ENCODE measurements around the gene ADIPOR2.

The ADIPOR2 gene

DNA sequence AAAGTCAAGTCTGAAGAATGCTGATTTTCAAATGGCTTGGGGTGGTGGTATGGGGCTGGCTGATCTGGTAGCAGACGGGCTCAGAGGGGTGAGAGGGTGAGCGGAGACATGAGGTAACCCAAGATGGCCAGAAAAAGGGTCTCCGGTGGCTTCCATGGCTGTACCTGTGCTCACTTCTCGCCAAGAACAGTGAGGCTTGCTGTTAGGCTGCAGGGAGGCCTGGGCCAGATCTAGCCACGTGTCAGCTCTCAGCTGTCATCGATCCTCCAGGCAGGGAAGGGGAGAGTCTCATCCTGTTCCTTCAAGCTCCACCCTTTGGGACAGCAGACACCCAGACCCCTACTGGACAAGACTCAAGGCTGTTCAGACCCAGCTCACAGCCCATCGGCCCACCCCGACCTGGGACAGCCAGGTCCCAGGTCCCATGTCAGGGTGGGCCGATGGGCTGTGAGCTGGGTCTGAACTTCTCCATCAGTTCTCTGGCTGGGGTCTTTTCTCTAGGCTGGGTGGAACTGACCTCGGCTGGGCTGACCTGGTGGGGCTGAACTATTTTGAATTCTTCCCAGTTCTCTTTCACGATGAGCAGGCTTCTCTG, 138.5 kb downstream of the ADIPOR2 start:
- H3K27ac ChIP-seq, result no peak overlapping the region
- no peak for DNase-seq
- no peaks in the 10 kb centered on the region for H3K36me3 ChIP-seq
- H3K27me3 ChIP-seq, result peaks cover 0 to 71% of the 10 kb centered on the region in 2 donors
- intact Hi-C loops (cut with DNase I; ENCODE audit: low total_unique reads), result no loop called here
- no peak overlapping the region for H3K4me3 ChIP-seq
- TF ChIP-seq, protein P1, sequence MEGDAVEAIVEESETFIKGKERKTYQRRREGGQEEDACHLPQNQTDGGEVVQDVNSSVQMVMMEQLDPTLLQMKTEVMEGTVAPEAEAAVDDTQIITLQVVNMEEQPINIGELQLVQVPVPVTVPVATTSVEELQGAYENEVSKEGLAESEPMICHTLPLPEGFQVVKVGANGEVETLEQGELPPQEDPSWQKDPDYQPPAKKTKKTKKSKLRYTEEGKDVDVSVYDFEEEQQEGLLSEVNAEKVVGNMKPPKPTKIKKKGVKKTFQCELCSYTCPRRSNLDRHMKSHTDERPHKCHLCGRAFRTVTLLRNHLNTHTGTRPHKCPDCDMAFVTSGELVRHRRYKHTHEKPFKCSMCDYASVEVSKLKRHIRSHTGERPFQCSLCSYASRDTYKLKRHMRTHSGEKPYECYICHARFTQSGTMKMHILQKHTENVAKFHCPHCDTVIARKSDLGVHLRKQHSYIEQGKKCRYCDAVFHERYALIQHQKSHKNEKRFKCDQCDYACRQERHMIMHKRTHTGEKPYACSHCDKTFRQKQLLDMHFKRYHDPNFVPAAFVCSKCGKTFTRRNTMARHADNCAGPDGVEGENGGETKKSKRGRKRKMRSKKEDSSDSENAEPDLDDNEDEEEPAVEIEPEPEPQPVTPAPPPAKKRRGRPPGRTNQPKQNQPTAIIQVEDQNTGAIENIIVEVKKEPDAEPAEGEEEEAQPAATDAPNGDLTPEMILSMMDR (IDR thresholded peaks at IDR 0.05), result no peak
- H3K9me3 ChIP-seq, result no peaks in the 10 kb centered on the region
- no peaks in the 10 kb centered on the region for H3K4me1 ChIP-seq

DNA sequence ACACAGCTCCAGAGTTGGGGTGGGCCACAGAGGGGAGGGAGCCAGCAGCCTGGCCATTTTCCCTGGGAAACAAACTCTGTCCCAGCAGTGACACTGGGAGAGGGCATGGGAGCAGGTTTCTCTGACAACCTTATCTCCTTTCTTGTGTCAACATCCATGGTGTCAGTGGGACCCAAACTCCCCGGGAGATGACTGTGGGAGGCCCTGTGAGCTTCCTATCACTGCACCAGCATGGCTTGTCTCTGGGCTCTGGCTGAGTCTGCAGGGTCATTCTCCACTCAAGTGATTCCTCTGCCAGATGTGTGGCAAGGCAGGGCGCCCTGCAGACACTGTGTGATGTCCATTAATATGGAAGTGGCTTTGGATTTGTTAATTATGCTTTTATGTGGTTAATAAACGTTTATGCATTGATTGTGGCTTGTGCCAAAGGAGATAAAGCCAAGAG, 139.6 kb downstream of the ADIPOR2 start:
- H3K27me3 ChIP-seq, result peaks cover 0 to 73% of the 10 kb centered on the region in 2 donors
- TF ChIP-seq, protein P1 (IDR thresholded peaks at IDR 0.05), result no peak
- H3K4me1 ChIP-seq, result no peaks in the 10 kb centered on the region
- DNase-seq, result no peak
- H3K27ac ChIP-seq, result no peak overlapping the region
- H3K9me3 ChIP-seq, result no peaks in the 10 kb centered on the region
- no peak overlapping the region for H3K4me3 ChIP-seq
- intact Hi-C loops (cut with DNase I; ENCODE audit: low total_unique reads), result no loop called here
- no peaks in the 10 kb centered on the region for H3K36me3 ChIP-seq

DNA sequence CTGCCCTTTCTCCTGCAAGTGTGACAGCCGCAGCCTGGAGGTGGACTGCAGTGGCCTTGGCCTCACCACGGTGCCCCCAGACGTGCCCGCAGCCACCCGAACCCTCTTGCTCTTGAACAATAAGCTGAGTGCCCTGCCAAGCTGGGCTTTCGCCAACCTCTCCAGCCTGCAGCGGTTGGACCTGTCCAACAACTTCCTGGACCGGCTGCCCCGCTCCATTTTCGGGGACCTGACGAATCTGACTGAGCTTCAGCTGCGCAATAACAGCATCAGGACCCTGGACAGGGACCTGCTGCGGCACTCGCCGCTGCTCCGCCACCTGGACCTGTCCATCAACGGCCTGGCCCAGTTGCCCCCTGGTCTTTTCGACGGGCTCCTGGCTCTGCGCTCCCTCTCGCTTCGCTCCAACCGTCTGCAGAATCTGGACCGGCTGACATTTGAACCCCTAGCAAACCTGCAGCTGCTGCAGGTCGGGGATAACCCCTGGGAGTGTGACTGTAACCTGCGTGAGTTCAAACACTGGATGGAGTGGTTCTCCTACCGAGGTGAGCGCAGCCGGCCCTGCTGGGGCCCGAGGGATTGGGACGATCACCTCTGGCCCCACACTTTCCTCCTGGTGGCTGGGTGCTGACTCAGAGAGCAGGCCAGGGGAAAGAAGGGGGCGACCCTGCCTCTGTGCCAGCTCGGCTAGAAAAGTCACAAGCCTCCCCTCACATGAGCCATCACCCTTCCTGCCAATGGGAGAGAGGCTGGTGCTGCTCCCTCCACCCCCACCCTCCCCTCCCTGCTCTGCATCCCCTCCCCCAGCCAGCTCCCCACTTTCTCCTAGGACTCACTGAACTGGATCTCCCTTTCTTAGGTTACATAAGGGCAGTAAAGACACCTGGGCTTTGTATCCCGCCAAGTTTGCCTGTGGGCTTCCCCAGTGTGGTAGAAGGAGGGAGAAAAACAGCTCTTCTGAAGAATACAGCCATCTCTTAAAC, 140.4 kb downstream of the ADIPOR2 start:
- intact Hi-C loops (cut with DNase I; ENCODE audit: low total_unique reads), result no loop called here
- Histone ChIP-seq H3K4me3 (no peak overlapping the region), H3K27ac (no peak overlapping the region), H3K36me3 (no peaks in the 10 kb centered on the region), H3K27me3 (peaks cover 0 to 78% of the 10 kb centered on the region in 2 donors), H3K9me3 (no peaks in the 10 kb centered on the region), H3K4me1 (no peaks in the 10 kb centered on the region)
- no peak for DNase-seq
- TF ChIP-seq, protein P1 (IDR thresholded peaks at IDR 0.05), result no peak

DNA sequence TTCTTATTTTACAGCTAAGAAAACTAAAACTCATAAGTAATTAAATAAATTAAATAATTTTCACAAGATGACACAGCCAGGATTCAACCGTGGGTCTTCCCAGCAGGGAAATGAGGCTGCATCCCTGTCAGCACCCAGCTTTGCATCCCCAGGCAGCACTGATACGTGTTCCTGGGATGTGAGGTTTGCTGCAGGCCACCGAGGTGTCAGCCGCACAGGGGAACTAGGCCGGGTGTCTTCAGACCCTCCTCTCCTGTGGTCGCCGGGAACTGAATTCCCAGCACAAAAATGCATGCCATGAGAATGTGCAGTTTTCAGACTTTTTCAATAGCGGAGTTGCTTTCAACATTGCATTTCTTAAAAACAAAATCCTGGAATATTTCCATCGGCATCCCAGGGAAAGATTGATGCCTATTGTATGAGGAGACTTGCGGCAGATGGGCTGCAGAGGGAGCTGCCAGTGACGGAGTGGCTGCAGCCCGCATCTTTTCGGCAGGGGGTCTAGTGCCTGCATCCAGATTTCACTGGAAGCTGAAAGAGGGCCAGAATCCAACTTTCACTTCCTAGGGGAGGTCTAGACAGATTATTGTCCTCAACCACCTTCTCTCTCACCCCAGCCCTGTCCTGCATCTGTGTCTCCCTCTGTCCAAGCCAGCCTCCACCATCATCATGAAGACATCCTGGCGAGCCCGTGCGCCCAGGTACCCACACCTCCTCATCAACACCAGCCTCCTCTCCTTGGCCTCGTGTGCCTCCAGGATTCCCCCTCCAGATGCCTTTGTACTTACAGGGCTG, 142.1 kb downstream of the ADIPOR2 start:
- intact Hi-C loops (cut with DNase I; ENCODE audit: low total_unique reads), result no loop called here
- Histone ChIP-seq H3K36me3 (no peaks in the 10 kb centered on the region), H3K4me1 (no peaks in the 10 kb centered on the region), H3K27me3 (peaks cover 0 to 65% of the 10 kb centered on the region in 2 donors), H3K27ac (no peak overlapping the region), H3K9me3 (no peaks in the 10 kb centered on the region), H3K4me3 (no peak overlapping the region)
- no peak for DNase-seq
- TF ChIP-seq, protein P1 (IDR thresholded peaks at IDR 0.05), result no peak

DNA sequence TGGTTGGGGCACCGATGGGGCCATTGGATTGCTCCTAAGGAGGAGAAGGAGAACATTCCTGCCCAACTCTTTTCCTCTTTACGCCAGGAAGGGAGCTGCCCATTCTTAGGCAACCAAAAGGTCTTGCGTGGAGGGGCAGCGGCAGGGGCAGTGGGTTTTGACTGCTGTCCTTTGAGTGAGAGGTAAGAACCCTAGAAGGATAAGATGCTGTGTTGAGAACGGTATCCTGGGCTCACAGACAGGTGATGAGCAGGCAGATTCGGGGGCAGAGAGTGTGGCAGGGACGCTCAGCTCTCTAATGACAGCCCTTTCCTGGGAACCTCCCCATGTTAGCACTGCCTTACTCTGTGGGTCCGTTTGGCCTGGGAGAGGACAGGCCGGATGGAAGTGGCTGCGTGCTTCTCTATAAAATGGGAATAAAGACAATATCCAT, 142.7 kb downstream of the ADIPOR2 start:
- Histone ChIP-seq H3K4me3 (no peak overlapping the region), H3K4me1 (no peaks in the 10 kb centered on the region), H3K36me3 (no peaks in the 10 kb centered on the region), H3K9me3 (no peaks in the 10 kb centered on the region), H3K27ac (no peak overlapping the region), H3K27me3 (peaks cover 0 to 58% of the 10 kb centered on the region in 2 donors)
- TF ChIP-seq, protein P1 (IDR thresholded peaks at IDR 0.05), result no peak
- no peak for DNase-seq
- intact Hi-C loops (cut with DNase I; ENCODE audit: low total_unique reads), result no loop called here
